HCT116 (cell line): Measurements from ENCODE around the gene CHST11. TPM values are rescaled to one million over a fixed set of nuclear protein-coding genes. Genes with fewer than 3 reads are reported as not detected.

Experiments used
- ATAC-seq: fragments of 200-7000 bp; cut with Tn5 transposase; 2 replicates; pipeline ENCODE4 v1.9.1; 2020; ENCODE audit warnings: mild to moderate bottlenecking, moderate library complexity
- BruUV-seq: library from RNA; stranded (reverse); fragments of 400-500 nt; replicated peaks from 2 replicates; lab custom pipeline; 2021; lab: Mats Ljungman, UMichigan
- CTCF ChIA-PET: fragments of 300-600 bp; sonication (Branson Sonifier 250); formaldehyde crosslinking; loops from one replicate; lab custom pipeline; 2021; ENCODE audit warnings: antibody characterized with exemption; lab: Charles Lee
- POLR2A ChIA-PET: fragments of 300-600, 350-600 bp; sonication (Branson Sonifier 250); formaldehyde crosslinking; loops from one replicate; lab custom pipeline; 2021; ENCODE audit warnings: antibody characterized with exemption; lab: Charles Lee
- RAD21 ChIA-PET, 2 experiments: fragments of 300-600 bp; sonication (Branson Sonifier 250); formaldehyde crosslinking; loops; one replicate each; lab custom pipeline; 2023; ENCODE audit warnings: low total read pairs in 2 of 2; ENCODE audit not compliant: uncharacterized antibody in 2 of 2, unreplicated experiment in 2 of 2, low non-redundant PET in 1 of 2; lab: Charles Lee
- DNase-seq: peaks from one replicate; pipeline ENCODE4 v3.0.0-alpha.2; 2010; ENCODE audit warnings: low read depth, low spot score
- H2AFZ ChIP-seq: fragments of 200-600 bp; shearing (Covaris generic), sonication (generic); 2 replicates; pipeline ENCODE4 v1.6.1; 2017; ENCODE audit warnings: low read depth, mixed run types, mixed read lengths, antibody characterized with exemption, low read length; ENCODE audit not compliant: poor library complexity, severe bottlenecking
- H3K27ac ChIP-seq: 2 replicates; pipeline ENCODE4 v1.5.1; 2012; ENCODE audit warnings: low read depth, low read length
- H3K27me3 ChIP-seq: fragments of 200-600 bp; sonication (generic); 2 replicates; pipeline ENCODE4 v1.6.1; 2016; ENCODE audit warnings: mixed run types, low read length, mixed read lengths; ENCODE audit not compliant: insufficient read depth
- H3K36me3 ChIP-seq, 2 experiments: fragments of 200-500 bp in 1 of 2; fragments of 200-600 bp in 1 of 2; sonication (Bioruptor generic) in 1 of 2; sonication (generic) in 1 of 2; 2 replicates each; pipeline versions ENCODE4 v1.5.1 to v1.6.1; 2014 to 2016; ENCODE audit warnings: low read length in 2 of 2, inconsistent platforms in 1 of 2, mixed read lengths in 1 of 2, mixed run types in 1 of 2; ENCODE audit not compliant: insufficient read depth in 2 of 2, control insufficient read depth in 1 of 2
- H3K4me1 ChIP-seq, 2 experiments: fragments of 200-600 bp in 1 of 2; sonication (generic) in 1 of 2; 2 replicates each; pipeline versions ENCODE4 v1.5.1 to v1.6.1; 2012 to 2017; ENCODE audit warnings: low read length in 2 of 2, inconsistent platforms in 1 of 2, mild to moderate bottlenecking in 1 of 2, mixed read lengths in 1 of 2, mixed run types in 1 of 2, moderate library complexity in 1 of 2; ENCODE audit not compliant: insufficient read depth in 2 of 2, control insufficient read depth in 1 of 2
- H3K4me2 ChIP-seq: fragments of 200-600 bp; sonication (generic); 2 replicates; pipeline ENCODE4 v1.6.1; 2017; ENCODE audit warnings: mixed run types, low read length, mixed read lengths
- H3K4me3 ChIP-seq, 2 experiments: fragments of 200-600 bp in 1 of 2; sonication (generic) in 1 of 2; replicated peaks in 1 of 2; 2 replicates each; pipeline ENCODE4 v1.5.1; 2011 to 2016; ENCODE audit warnings: low read length in 2 of 2, control low read depth in 1 of 2, low read depth in 1 of 2, mild to moderate bottlenecking in 1 of 2, mixed read lengths in 1 of 2, mixed run types in 1 of 2
- H3K79me2 ChIP-seq: fragments of 200-600 bp; sonication (generic); 2 replicates; pipeline ENCODE4 v1.6.1; 2017; ENCODE audit warnings: mild to moderate bottlenecking, mixed run types, low read length, moderate library complexity, mixed read lengths; ENCODE audit not compliant: insufficient read depth
- H3K9ac ChIP-seq: fragments of 200-600 bp; sonication (generic); 2 replicates; pipeline ENCODE4 v1.6.1; 2016; ENCODE audit warnings: low read length, mixed read lengths
- H3K9me2 ChIP-seq: fragments of 200-600 bp; sonication (generic), shearing (Covaris generic); 2 replicates; pipeline ENCODE4 v1.6.1; 2017; ENCODE audit warnings: mixed run types, mild to moderate bottlenecking, moderate library complexity; ENCODE audit not compliant: insufficient read depth
- H3K9me3 ChIP-seq, 2 experiments: fragments of 200-500 bp in 1 of 2; fragments of 200-600 bp in 1 of 2; sonication (Bioruptor generic) in 1 of 2; sonication (generic) in 1 of 2; 2 replicates each; pipeline ENCODE4 v1.6.1; 2014 to 2017; ENCODE audit warnings: low read length in 2 of 2, mixed read lengths in 2 of 2, inconsistent platforms in 1 of 2, low read depth in 1 of 2, mild to moderate bottlenecking in 1 of 2, mixed run types in 1 of 2, moderate library complexity in 1 of 2; ENCODE audit not compliant: control insufficient read depth in 1 of 2, insufficient read depth in 1 of 2
- H4K20me1 ChIP-seq: fragments of 200-600 bp; sonication (generic), shearing (Covaris generic); 2 replicates; pipeline ENCODE4 v1.6.1; 2017; ENCODE audit warnings: mixed run types, mild to moderate bottlenecking, moderate library complexity; ENCODE audit not compliant: insufficient read depth
- CBX3 ChIP-seq: IDR thresholded peaks from 2 replicates; pipeline ENCODE4 v1.6.1; 2012; ENCODE audit warnings: low read depth
- CEBPB ChIP-seq: IDR thresholded peaks from 2 replicates; pipeline ENCODE4 v1.6.1; 2012; ENCODE audit warnings: low read depth
- EGR1 ChIP-seq: IDR thresholded peaks from 2 replicates; pipeline ENCODE4 v1.6.1; 2012; ENCODE audit warnings: low read depth
- EZH2 ChIP-seq: fragments of 200-600 bp; sonication (generic); IDR thresholded peaks from 2 replicates; pipeline ENCODE4 v1.6.1; 2017; ENCODE audit warnings: antibody characterized with exemption, mixed run types
- EZH2phosphoT487 ChIP-seq: fragments of 200-600 bp; IDR thresholded peaks from 2 replicates; pipeline ENCODE4 v1.6.1; 2018; ENCODE audit warnings: antibody characterized with exemption, borderline replicate concordance
- FOSL1 ChIP-seq: IDR thresholded peaks from 2 replicates; pipeline ENCODE4 v1.6.1; 2012; ENCODE audit warnings: low read depth
- POLR2A ChIP-seq: IDR thresholded peaks from 2 replicates; pipeline ENCODE4 v1.7.0; 2011; ENCODE audit warnings: borderline replicate concordance; ENCODE audit not compliant: insufficient read depth, insufficient read length; ENCODE audit errors: extremely low read depth
- POLR2AphosphoS5 ChIP-seq: IDR thresholded peaks from 2 replicates; pipeline ENCODE4 v1.6.1; 2011; ENCODE audit warnings: mild to moderate bottlenecking, low read depth, low read length, moderate library complexity
- RAD21 ChIP-seq: IDR thresholded peaks from 2 replicates; pipeline ENCODE4 v1.6.1; 2012; ENCODE audit warnings: low read depth, mild to moderate bottlenecking
- SP1 ChIP-seq: IDR thresholded peaks from 2 replicates; pipeline ENCODE4 v1.6.1; 2012; ENCODE audit warnings: low read depth
- YY1 ChIP-seq: IDR thresholded peaks from 2 replicates; pipeline ENCODE4 v1.6.1; 2011; ENCODE audit warnings: low read length, low read depth, moderate library complexity, mild to moderate bottlenecking; ENCODE audit not compliant: insufficient replicate concordance; ENCODE audit errors: extremely low read depth
- ZNF274 ChIP-seq: fragments of 200-500 bp; sonication (Bioruptor generic); IDR thresholded peaks from 2 replicates; pipeline ENCODE4 v1.6.1; 2014; ENCODE audit warnings: mild to moderate bottlenecking, low read depth, low read length, inconsistent platforms
- intact Hi-C: fragments of 100-400 bp; cut with micrococcal nuclease; formaldehyde crosslinking; loops from 2 replicates; pipeline ENCODE4 v1.10.0; 2022
- total RNA-seq: library from RNA; stranded (reverse); gene quantifications from one replicate; pipeline ENCODE4 v1.2.1, GENCODE V29; 2021; ENCODE audit not compliant: unreplicated experiment
- TF ChIP-seq, protein P1 (sequence below): IDR thresholded peaks from 2 replicates; pipeline ENCODE4 v1.6.1; 2011; ENCODE audit warnings: mild to moderate bottlenecking, low read length, moderate library complexity; ENCODE audit not compliant: insufficient replicate concordance; ENCODE audit errors: extremely low read depth
- TF ChIP-seq, protein P2 (sequence below): IDR thresholded peaks from 2 replicates; pipeline ENCODE4 v1.6.1; 2012; ENCODE audit warnings: low read depth

The CHST11 gene
- total RNA-seq, 1 experiment from 2014 or later: 10.1 TPM

DNA sequence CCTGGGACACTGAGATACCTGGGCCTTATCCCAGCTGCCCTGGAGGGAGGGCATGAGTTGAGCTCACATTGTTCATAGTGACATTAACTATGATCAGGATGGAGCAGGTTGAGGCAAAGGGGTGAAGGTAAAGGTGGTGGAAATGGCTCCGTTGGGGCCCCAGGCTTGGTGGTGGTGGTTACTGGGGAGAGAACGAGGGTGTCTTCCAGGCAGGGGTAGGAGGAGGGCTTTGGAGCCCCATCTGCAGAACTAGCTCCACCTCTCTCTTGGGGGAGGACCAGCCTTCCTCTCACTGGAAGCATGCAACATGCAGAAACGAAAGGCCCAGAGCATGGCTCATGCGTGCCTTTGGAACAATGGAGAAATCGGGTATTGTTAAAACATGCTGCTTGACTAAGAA lies 284.3 kb downstream of the CHST11 start:
- BruUV-seq: no TSS peak
- Histone ChIP-seq H3K9me3 (no peaks in the 10 kb centered on the region), H4K20me1 (no peaks in the 10 kb centered on the region), H3K9me2 (no peaks in the 10 kb centered on the region), H3K36me3 (no peaks in the 10 kb centered on the region), H3K4me3 (no peak overlapping the region), H3K27me3 (no peaks in the 10 kb centered on the region), H3K9ac (no peak overlapping the region), H3K4me2 (no peak overlapping the region), H3K4me1 (no peaks in the 10 kb centered on the region; a peak in 1 of 4 replicates), H3K27ac (no peak overlapping the region), H3K79me2 (no peaks in the 10 kb centered on the region), H2AFZ (no peak overlapping the region)
- DNase-seq: no peak
- ChIA-PET CTCF (no interaction called here), POLR2A (no interaction called here), RAD21 (no interaction called here)
- intact Hi-C loops: no loop called here
- TF ChIP-seq SP1: no peak
- no peak for TF ChIP-seq EZH2phosphoT487
- no peak for TF ChIP-seq EGR1
- no peak for TF ChIP-seq ZNF274
- TF ChIP-seq, protein P1, sequence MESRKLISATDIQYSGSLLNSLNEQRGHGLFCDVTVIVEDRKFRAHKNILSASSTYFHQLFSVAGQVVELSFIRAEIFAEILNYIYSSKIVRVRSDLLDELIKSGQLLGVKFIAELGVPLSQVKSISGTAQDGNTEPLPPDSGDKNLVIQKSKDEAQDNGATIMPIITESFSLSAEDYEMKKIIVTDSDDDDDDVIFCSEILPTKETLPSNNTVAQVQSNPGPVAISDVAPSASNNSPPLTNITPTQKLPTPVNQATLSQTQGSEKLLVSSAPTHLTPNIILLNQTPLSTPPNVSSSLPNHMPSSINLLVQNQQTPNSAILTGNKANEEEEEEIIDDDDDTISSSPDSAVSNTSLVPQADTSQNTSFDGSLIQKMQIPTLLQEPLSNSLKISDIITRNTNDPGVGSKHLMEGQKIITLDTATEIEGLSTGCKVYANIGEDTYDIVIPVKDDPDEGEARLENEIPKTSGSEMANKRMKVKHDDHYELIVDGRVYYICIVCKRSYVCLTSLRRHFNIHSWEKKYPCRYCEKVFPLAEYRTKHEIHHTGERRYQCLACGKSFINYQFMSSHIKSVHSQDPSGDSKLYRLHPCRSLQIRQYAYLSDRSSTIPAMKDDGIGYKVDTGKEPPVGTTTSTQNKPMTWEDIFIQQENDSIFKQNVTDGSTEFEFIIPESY: no peak
- no peak for TF ChIP-seq YY1
- no peak for TF ChIP-seq CBX3
- TF ChIP-seq POLR2AphosphoS5: no peak
- TF ChIP-seq RAD21: no peak
- no peak for TF ChIP-seq POLR2A
- TF ChIP-seq CEBPB: no peak
- no peak for TF ChIP-seq FOSL1
- TF ChIP-seq, protein P2, sequence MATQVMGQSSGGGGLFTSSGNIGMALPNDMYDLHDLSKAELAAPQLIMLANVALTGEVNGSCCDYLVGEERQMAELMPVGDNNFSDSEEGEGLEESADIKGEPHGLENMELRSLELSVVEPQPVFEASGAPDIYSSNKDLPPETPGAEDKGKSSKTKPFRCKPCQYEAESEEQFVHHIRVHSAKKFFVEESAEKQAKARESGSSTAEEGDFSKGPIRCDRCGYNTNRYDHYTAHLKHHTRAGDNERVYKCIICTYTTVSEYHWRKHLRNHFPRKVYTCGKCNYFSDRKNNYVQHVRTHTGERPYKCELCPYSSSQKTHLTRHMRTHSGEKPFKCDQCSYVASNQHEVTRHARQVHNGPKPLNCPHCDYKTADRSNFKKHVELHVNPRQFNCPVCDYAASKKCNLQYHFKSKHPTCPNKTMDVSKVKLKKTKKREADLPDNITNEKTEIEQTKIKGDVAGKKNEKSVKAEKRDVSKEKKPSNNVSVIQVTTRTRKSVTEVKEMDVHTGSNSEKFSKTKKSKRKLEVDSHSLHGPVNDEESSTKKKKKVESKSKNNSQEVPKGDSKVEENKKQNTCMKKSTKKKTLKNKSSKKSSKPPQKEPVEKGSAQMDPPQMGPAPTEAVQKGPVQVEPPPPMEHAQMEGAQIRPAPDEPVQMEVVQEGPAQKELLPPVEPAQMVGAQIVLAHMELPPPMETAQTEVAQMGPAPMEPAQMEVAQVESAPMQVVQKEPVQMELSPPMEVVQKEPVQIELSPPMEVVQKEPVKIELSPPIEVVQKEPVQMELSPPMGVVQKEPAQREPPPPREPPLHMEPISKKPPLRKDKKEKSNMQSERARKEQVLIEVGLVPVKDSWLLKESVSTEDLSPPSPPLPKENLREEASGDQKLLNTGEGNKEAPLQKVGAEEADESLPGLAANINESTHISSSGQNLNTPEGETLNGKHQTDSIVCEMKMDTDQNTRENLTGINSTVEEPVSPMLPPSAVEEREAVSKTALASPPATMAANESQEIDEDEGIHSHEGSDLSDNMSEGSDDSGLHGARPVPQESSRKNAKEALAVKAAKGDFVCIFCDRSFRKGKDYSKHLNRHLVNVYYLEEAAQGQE: no peak
- TF ChIP-seq EZH2: no peak
- no peak for ATAC-seq
